ENCODE results near the gene CHPF2. TPM values are rescaled to one million over a fixed set of nuclear protein-coding genes. Genes with fewer than 3 reads are reported as not detected.
A peak's percentile ranks its signal among the peaks of the same experiment; 100 is the strongest.

The CHPF2 gene
- total RNA-seq, 1 experiment from 2014 or later: 19.5 TPM

- Histone ChIP-seq H3K79me2 (ENCODE audit: insufficient read depth, low read length) (no peaks in the 10 kb centered on the region), H3K27ac (ENCODE audit: low read depth, low read length) (no peak overlapping the region; the same call in 1 of the 2 replicates), H3K4me3 (replicated peaks in 1 of 2; ENCODE audit: low read depth in 1 of 2, low read length in 2 of 2) (peak overlapping the region; percentile 46 to 57), H3K9me3 (ENCODE audit: control insufficient read depth in 1 of 2, insufficient read depth in 1 of 2, low read depth in 1 of 2, low read length in 2 of 2) (no peaks in the 10 kb centered on the region), H4K20me1 (ENCODE audit: insufficient read depth) (no peaks in the 10 kb centered on the region), H3K9ac (ENCODE audit: low read length) (peak overlapping the region; percentile 35), H3K36me3 (ENCODE audit: control insufficient read depth in 1 of 2, insufficient read depth in 2 of 2, low read length in 2 of 2) (no peaks in the 10 kb centered on the region), H2AFZ (ENCODE audit: low read depth, low read length, poor library complexity, severe bottlenecking) (peak overlapping the region; percentile 44), H3K4me2 (ENCODE audit: low read length) (peak overlapping the region; percentile 83), H3K27me3 (ENCODE audit: insufficient read depth, low read length) (no peaks in the 10 kb centered on the region), H3K4me1 (ENCODE audit: control insufficient read depth in 1 of 2, insufficient read depth in 2 of 2, low read length in 2 of 2) (peaks cover 12 to 17% of the 10 kb centered on the region in 2 experiments; a peak in 3 of 4 replicates), H3K9me2 (ENCODE audit: insufficient read depth) (no peaks in the 10 kb centered on the region)
- TF ChIP-seq ELF1 (IDR thresholded peaks at IDR 0.05; ENCODE audit: borderline replicate concordance, low read depth): no peak; the same call in 1 of the 2 replicates
- TF ChIP-seq CEBPB (IDR thresholded peaks at IDR 0.05; ENCODE audit: low read depth): no peak
- TF ChIP-seq TCF7L2 (IDR thresholded peaks at IDR 0.05; ENCODE audit: borderline replicate concordance, extremely low read depth, insufficient read depth, insufficient read length): peak; percentile 18
- no peak for TF ChIP-seq ZNF274 (IDR thresholded peaks at IDR 0.05; ENCODE audit: low read depth, low read length)
- TF ChIP-seq ZBTB33 (IDR thresholded peaks at IDR 0.05; ENCODE audit: extremely low read depth, insufficient replicate concordance, low read length): peak; percentile 22
- TF ChIP-seq POLR2AphosphoS5 (IDR thresholded peaks at IDR 0.05; ENCODE audit: low read depth, low read length): peak; percentile 81
- TF ChIP-seq JUND (IDR thresholded peaks at IDR 0.05): no peak
- TF ChIP-seq, protein P1, sequence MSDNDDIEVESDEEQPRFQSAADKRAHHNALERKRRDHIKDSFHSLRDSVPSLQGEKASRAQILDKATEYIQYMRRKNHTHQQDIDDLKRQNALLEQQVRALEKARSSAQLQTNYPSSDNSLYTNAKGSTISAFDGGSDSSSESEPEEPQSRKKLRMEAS (IDR thresholded peaks at IDR 0.05): peak; percentile 76
- TF ChIP-seq EZH2 (IDR thresholded peaks at IDR 0.05): no peak
- peak; percentile 50; the same call in 1 of the 2 replicates for TF ChIP-seq ZFX (IDR thresholded peaks at IDR 0.05)
- TF ChIP-seq, protein P2, sequence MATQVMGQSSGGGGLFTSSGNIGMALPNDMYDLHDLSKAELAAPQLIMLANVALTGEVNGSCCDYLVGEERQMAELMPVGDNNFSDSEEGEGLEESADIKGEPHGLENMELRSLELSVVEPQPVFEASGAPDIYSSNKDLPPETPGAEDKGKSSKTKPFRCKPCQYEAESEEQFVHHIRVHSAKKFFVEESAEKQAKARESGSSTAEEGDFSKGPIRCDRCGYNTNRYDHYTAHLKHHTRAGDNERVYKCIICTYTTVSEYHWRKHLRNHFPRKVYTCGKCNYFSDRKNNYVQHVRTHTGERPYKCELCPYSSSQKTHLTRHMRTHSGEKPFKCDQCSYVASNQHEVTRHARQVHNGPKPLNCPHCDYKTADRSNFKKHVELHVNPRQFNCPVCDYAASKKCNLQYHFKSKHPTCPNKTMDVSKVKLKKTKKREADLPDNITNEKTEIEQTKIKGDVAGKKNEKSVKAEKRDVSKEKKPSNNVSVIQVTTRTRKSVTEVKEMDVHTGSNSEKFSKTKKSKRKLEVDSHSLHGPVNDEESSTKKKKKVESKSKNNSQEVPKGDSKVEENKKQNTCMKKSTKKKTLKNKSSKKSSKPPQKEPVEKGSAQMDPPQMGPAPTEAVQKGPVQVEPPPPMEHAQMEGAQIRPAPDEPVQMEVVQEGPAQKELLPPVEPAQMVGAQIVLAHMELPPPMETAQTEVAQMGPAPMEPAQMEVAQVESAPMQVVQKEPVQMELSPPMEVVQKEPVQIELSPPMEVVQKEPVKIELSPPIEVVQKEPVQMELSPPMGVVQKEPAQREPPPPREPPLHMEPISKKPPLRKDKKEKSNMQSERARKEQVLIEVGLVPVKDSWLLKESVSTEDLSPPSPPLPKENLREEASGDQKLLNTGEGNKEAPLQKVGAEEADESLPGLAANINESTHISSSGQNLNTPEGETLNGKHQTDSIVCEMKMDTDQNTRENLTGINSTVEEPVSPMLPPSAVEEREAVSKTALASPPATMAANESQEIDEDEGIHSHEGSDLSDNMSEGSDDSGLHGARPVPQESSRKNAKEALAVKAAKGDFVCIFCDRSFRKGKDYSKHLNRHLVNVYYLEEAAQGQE (IDR thresholded peaks at IDR 0.05; ENCODE audit: low read depth): no peak
- TF ChIP-seq, protein P3, sequence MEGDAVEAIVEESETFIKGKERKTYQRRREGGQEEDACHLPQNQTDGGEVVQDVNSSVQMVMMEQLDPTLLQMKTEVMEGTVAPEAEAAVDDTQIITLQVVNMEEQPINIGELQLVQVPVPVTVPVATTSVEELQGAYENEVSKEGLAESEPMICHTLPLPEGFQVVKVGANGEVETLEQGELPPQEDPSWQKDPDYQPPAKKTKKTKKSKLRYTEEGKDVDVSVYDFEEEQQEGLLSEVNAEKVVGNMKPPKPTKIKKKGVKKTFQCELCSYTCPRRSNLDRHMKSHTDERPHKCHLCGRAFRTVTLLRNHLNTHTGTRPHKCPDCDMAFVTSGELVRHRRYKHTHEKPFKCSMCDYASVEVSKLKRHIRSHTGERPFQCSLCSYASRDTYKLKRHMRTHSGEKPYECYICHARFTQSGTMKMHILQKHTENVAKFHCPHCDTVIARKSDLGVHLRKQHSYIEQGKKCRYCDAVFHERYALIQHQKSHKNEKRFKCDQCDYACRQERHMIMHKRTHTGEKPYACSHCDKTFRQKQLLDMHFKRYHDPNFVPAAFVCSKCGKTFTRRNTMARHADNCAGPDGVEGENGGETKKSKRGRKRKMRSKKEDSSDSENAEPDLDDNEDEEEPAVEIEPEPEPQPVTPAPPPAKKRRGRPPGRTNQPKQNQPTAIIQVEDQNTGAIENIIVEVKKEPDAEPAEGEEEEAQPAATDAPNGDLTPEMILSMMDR (IDR thresholded peaks at IDR 0.05 in 2 of 3, conservative IDR thresholded peaks at IDR 0.05 in 1 of 3; ENCODE audit: borderline replicate concordance in 1 of 3, insufficient read depth in 1 of 3, low read depth in 2 of 3, low read length in 2 of 3): no peak
- TF ChIP-seq EGR1 (IDR thresholded peaks at IDR 0.05; ENCODE audit: low read depth): peak; percentile 92
- peak; percentile 32 for DNase-seq (ENCODE audit: low read depth, low spot score)
- intact Hi-C loops (cut with micrococcal nuclease): no loop called here
- RAD21 ChIA-PET (ENCODE audit: low non-redundant PET in 1 of 2, low total read pairs in 2 of 2, uncharacterized antibody in 2 of 2, unreplicated experiment in 2 of 2): no interaction called here
- ATAC-seq: peak; percentile 96
- no TSS peak for BruUV-seq (replicated peaks)
- CTCF ChIA-PET: interaction anchor here (0.6 to 1.0 kb wide), 3 partner anchors 33 to 38 kb away, joined by 3 read pairs; no protein-coding TSS in a partner anchor
- POLR2A ChIA-PET: interaction anchor here (1.0 kb wide), 1 partner anchor 50 kb away, joined by 4 read pairs; the partner anchor contains the start of gene ABCF2
Observed at GRCh38 chr7:151276666-151277590, 44.6 kb downstream of the CHPF2 start.

Measured in HCT116 (cell line).